ENCODE data around the gene ERP27. TPM values are rescaled to one million over a fixed set of nuclear protein-coding genes. Genes with fewer than 3 reads are reported as not detected.

ERP27 gene
- total RNA-seq, 2 experiments from 2014 or later: 0.76 to 1.1 TPM

GRCh38 chr12:14960548-14961465 lies 22.5 kb upstream of the ERP27 start:
- ChIA-PET POLR2A (interaction anchor here (1.0 to 1.8 kb wide), 5 partner anchors 9 to 191 kb away, joined by 5 to 22 read pairs (median 7); a partner anchor contains a TSS), CTCF (no interaction called here)

GRCh38 chr12:14959916-14960496 lies 21.7 kb upstream of the ERP27 start:
- CTCF ChIA-PET: no interaction called here
- POLR2A ChIA-PET: interaction anchor here (1.3 to 3.2 kb wide), 2 partner anchors 9 to 190 kb away, joined by 5 to 14 read pairs; a partner anchor contains a TSS

- POLR2A ChIA-PET: interaction anchor here (1.3 to 3.2 kb wide), 4 partner anchors 9 to 189 kb away, joined by 5 to 14 read pairs (median 11); a partner anchor contains a TSS
- CTCF ChIA-PET: no interaction called here
These were observed 21.1 kb upstream of the ERP27 start for GRCh38 chr12:14959463-14959862.

- ChIA-PET POLR2A (interaction anchor here (2.6 to 3.2 kb wide), 3 partner anchors 11 to 189 kb away, joined by 11 to 14 read pairs (median 11); a partner anchor contains a TSS), CTCF (no interaction called here)
These were observed 20.7 kb upstream of the ERP27 start for GRCh38 chr12:14959126-14959440.

GRCh38 chr12:14958361-14959125 lies 20.2 kb upstream of the ERP27 start:
- CTCF ChIA-PET: no interaction called here

GRCh38 chr12:14957551-14958168 lies 19.3 kb upstream of the ERP27 start:
- CTCF ChIA-PET: interaction anchor here (1.1 kb wide), 1 partner anchor 8 kb away, joined by 3 read pairs; no protein-coding TSS in a partner anchor
- POLR2A ChIA-PET: interaction anchor here (2.6 to 3.2 kb wide), 3 partner anchors 9 to 188 kb away, joined by 11 to 14 read pairs (median 11); a partner anchor contains a TSS

More at GRCh38 chr12:14958361-14959125, 20.2 kb upstream of the ERP27 start:
- POLR2A ChIA-PET: interaction anchor here (2.6 to 3.2 kb wide), 3 partner anchors 10 to 189 kb away, joined by 11 to 14 read pairs (median 11); a partner anchor contains a TSS

- ChIA-PET POLR2A (interaction anchor here (2.6 to 3.2 kb wide), 3 partner anchors 8 to 187 kb away, joined by 11 to 14 read pairs (median 11); a partner anchor contains a TSS), CTCF (interaction anchor here (1.1 kb wide), 2 partner anchors 9 to 187 kb away, joined by 3 read pairs; no protein-coding TSS in a partner anchor)
These were observed 18.6 kb upstream of the ERP27 start for GRCh38 chr12:14956905-14957304.

GRCh38 chr12:14956024-14956891 lies 17.9 kb upstream of the ERP27 start:
- ChIA-PET CTCF (interaction anchor here (0.6 to 1.1 kb wide), 2 partner anchors 41 to 187 kb away, joined by 3 to 4 read pairs; no protein-coding TSS in a partner anchor), POLR2A (no interaction called here)

- CTCF ChIA-PET: no interaction called here
These were observed 15.9 kb upstream of the ERP27 start for GRCh38 chr12:14954269-14954668.

GRCh38 chr12:14953752-14954151 lies 15.4 kb upstream of the ERP27 start:
- POLR2A ChIA-PET: no interaction called here

More at GRCh38 chr12:14954269-14954668, 15.9 kb upstream of the ERP27 start:
- POLR2A ChIA-PET: no interaction called here

GRCh38 chr12:14952299-14952921 lies 14.1 kb upstream of the ERP27 start:
- ChIA-PET POLR2A (interaction anchor here (0.6 to 1.4 kb wide), 5 partner anchors 10 to 442 kb away, joined by 5 to 7 read pairs (median 6); partner anchors contain the start of gene ARHGDIB), CTCF (interaction anchor here (1.4 kb wide), 1 partner anchor 12 kb away, joined by 3 read pairs; no protein-coding TSS in a partner anchor)

More at GRCh38 chr12:14953752-14954151, 15.4 kb upstream of the ERP27 start:
- CTCF ChIA-PET: interaction anchor here (1.4 kb wide), 1 partner anchor 10 kb away, joined by 3 read pairs; no protein-coding TSS in a partner anchor

GRCh38 chr12:14951851-14952250 lies 13.5 kb upstream of the ERP27 start:
- ChIA-PET CTCF (no interaction called here), POLR2A (interaction anchor here (0.6 to 1.8 kb wide), 6 partner anchors 8 to 369 kb away, joined by 5 to 7 read pairs (median 6); partner anchors contain the start of gene ARHGDIB)

GRCh38 chr12:14950982-14951746 lies 12.8 kb upstream of the ERP27 start:
- POLR2A ChIA-PET: interaction anchor here (1.4 to 1.8 kb wide), 3 partner anchors 9 to 180 kb away, joined by 5 to 7 read pairs (median 5); partner anchors contain the start of gene ARHGDIB
- CTCF ChIA-PET: interaction anchor here (1.5 kb wide), 1 partner anchor 181 kb away, joined by 3 read pairs; no protein-coding TSS in a partner anchor

- ChIA-PET POLR2A (interaction anchor here (1.7 to 1.8 kb wide), 2 partner anchors 9 to 180 kb away, joined by 5 read pairs; a partner anchor contains a TSS), CTCF (interaction anchor here (1.5 kb wide), 1 partner anchor 180 kb away, joined by 3 read pairs; no protein-coding TSS in a partner anchor)
These were observed 12.1 kb upstream of the ERP27 start for GRCh38 chr12:14950421-14950820.

- CTCF ChIA-PET: no interaction called here
- POLR2A ChIA-PET: no interaction called here
These were observed 11.3 kb upstream of the ERP27 start for GRCh38 chr12:14949631-14950030.

GRCh38 chr12:14948672-14949071 lies 10.3 kb upstream of the ERP27 start:
- ChIA-PET CTCF (interaction anchor here (1.0 to 1.7 kb wide), 2 partner anchors 47 to 103 kb away, joined by 3 to 4 read pairs; no protein-coding TSS in a partner anchor), POLR2A (interaction anchor here (1.3 to 2.1 kb wide), 2 partner anchors 9 to 178 kb away, joined by 7 to 11 read pairs; a partner anchor contains a TSS)
